Astrocyte of the spinal cord (primary cell): ENCODE results near the gene TMPRSS11D.

Experiments used
- DNase-seq: peaks from one replicate; pipeline ENCODE4 v3.0.0; 2011; ENCODE audit warnings: low read depth, low spot score
- H3K4me3 ChIP-seq: 2 replicates; pipeline ENCODE4 v1.5.1; 2011; ENCODE audit warnings: low read depth, mild to moderate bottlenecking, low read length, moderate library complexity
- CTCF ChIP-seq: IDR thresholded peaks from 2 replicates; pipeline ENCODE4 v1.5.1; 2012; ENCODE audit warnings: low read depth, mild to moderate bottlenecking, low read length, inconsistent platforms
- in situ Hi-C: cut with HindIII; loops from 2 replicates; pipeline ENCODE4 v1.10.0; 2017; ENCODE audit warnings: low sequenced_read_pairs

TMPRSS11D gene

GRCh38 chr4:67869580-67870190, 14.1 kb downstream of the TMPRSS11D start:
- TF ChIP-seq CTCF, result no peak
- H3K4me3 ChIP-seq, result no peak overlapping the region
- in situ Hi-C loops, result no loop called here
- no peak for DNase-seq

GRCh38 chr4:67861513-67861912, 22.3 kb downstream of the TMPRSS11D start:
- DNase-seq, result peak; percentile 31
- in situ Hi-C loops, result no loop called here
- no peak overlapping the region for H3K4me3 ChIP-seq
- TF ChIP-seq CTCF, result no peak

GRCh38 chr4:67853336-67853735, 30.5 kb downstream of the TMPRSS11D start:
- in situ Hi-C loops, result no loop called here
- TF ChIP-seq CTCF, result no peak
- no peak overlapping the region for H3K4me3 ChIP-seq
- DNase-seq, result no peak

- H3K4me3 ChIP-seq, result no peak overlapping the region
- in situ Hi-C loops, result no loop called here
- TF ChIP-seq CTCF, result no peak
- DNase-seq, result no peak
Measured at GRCh38 chr4:67820903-67821302, 62.9 kb downstream of the TMPRSS11D start.

- in situ Hi-C loops, result no loop called here
Measured at GRCh38 chr4:67810011-67810410, 73.8 kb downstream of the TMPRSS11D start.

GRCh38 chr4:67809502-67809901, 74.3 kb downstream of the TMPRSS11D start:
- no peak for DNase-seq
- no peak overlapping the region for H3K4me3 ChIP-seq
- no peak for TF ChIP-seq CTCF
- in situ Hi-C loops, result no loop called here

More at GRCh38 chr4:67810011-67810410, 73.8 kb downstream of the TMPRSS11D start:
- H3K4me3 ChIP-seq, result no peak overlapping the region
- DNase-seq, result no peak
- no peak for TF ChIP-seq CTCF
